CD4-positive, alpha-beta memory T cell (primary cell): Measurements from ENCODE around the gene RCOR1. TPM values are rescaled to one million over a fixed set of nuclear protein-coding genes. Genes with fewer than 3 reads are reported as not detected.

Source experiments
- CTCF ChIA-PET: fragments of 350-600 bp; sonication (Branson Sonifier 250); formaldehyde crosslinking; loops from one replicate; lab custom pipeline; 2021; ENCODE audit warnings: inconsistent platforms; ENCODE audit not compliant: partially characterized antibody; lab: Charles Lee
- POLR2A ChIA-PET: fragments of 350-600 bp; sonication (Branson Sonifier 250); formaldehyde crosslinking; loops from one replicate; lab custom pipeline; 2021; ENCODE audit not compliant: partially characterized antibody; lab: Charles Lee
- DNase-seq, 5 donors: peaks; one replicate each; pipeline versions ENCODE4 v3.0.0 to v3.0.0-alpha.2; 2020 to 2022; ENCODE audit warnings: mixed read lengths in 1 of 5
- H3K27ac ChIP-seq: one replicate; pipeline ENCODE4 v1.7.0; 2013; ENCODE audit warnings: low read depth, low read length
- H3K27me3 ChIP-seq: 2 replicates; pipeline ENCODE4 v1.7.0; 2013; ENCODE audit warnings: mild to moderate bottlenecking, low read length, moderate library complexity; ENCODE audit not compliant: insufficient read depth
- H3K36me3 ChIP-seq: 2 replicates; pipeline ENCODE4 v1.7.0; 2013; ENCODE audit warnings: mild to moderate bottlenecking, low read length, moderate library complexity; ENCODE audit not compliant: insufficient read depth
- H3K4me1 ChIP-seq: 2 replicates; pipeline ENCODE4 v1.7.0; 2013; ENCODE audit warnings: mild to moderate bottlenecking, low read length, moderate library complexity; ENCODE audit not compliant: insufficient read depth
- H3K4me3 ChIP-seq, 2 donors: one replicate each; pipeline ENCODE4 v1.7.0; 2013; ENCODE audit warnings: low read length in 2 of 2, mild to moderate bottlenecking in 1 of 2
- H3K9me3 ChIP-seq, 2 donors: one replicate each; pipeline ENCODE4 v1.7.0; 2013; ENCODE audit warnings: low read length in 2 of 2, control low read depth in 1 of 2; ENCODE audit not compliant: control insufficient read depth in 1 of 2
- H3K27ac Mint-ChIP-seq, 7 donors: one replicate each; pipeline ENCODE4 v1.8.0; 2020 to 2021; ENCODE audit warnings: mixed read lengths in 7 of 7, mild to moderate bottlenecking in 6 of 7, inconsistent platforms in 3 of 7, moderate library complexity in 3 of 7
- H3K27me3 Mint-ChIP-seq, 2 donors: one replicate each; pipeline ENCODE4 v1.8.0; 2020 to 2021; ENCODE audit warnings: mixed read lengths in 2 of 2
- H3K36me3 Mint-ChIP-seq, 2 donors: one replicate each; pipeline ENCODE4 v1.8.0; 2020 to 2021; ENCODE audit warnings: mixed read lengths in 2 of 2, inconsistent platforms in 1 of 2, mild to moderate bottlenecking in 1 of 2
- H3K4me1 Mint-ChIP-seq, 4 donors: one replicate each; pipeline ENCODE4 v1.8.0; 2020 to 2021; ENCODE audit warnings: mixed read lengths in 4 of 4, mild to moderate bottlenecking in 1 of 4
- H3K4me3 Mint-ChIP-seq, 8 donors: one replicate each; pipeline ENCODE4 v1.8.0; 2020 to 2021; ENCODE audit warnings: mixed read lengths in 8 of 8, mild to moderate bottlenecking in 7 of 8, moderate library complexity in 6 of 8, inconsistent platforms in 3 of 8
- H3K9me3 Mint-ChIP-seq, 8 donors: one replicate each; pipeline ENCODE4 v1.8.0; 2020 to 2021; ENCODE audit warnings: mixed read lengths in 8 of 8, mild to moderate bottlenecking in 5 of 8, inconsistent platforms in 3 of 8, moderate library complexity in 1 of 8
- intact Hi-C: fragments of 100-400 bp; cut with micrococcal nuclease; formaldehyde crosslinking; loops from one replicate; pipeline ENCODE4 v1.15.1; 2023
- polyA plus RNA-seq, 2 donors: library from polyadenylated mRNA; unstranded; fragments of 300-500 nt; fragmentation: Illumina TruSeq; gene quantifications; one replicate each; pipeline ENCODE4 v1.2.3, GENCODE V29; 2021
- total RNA-seq, 2 experiments: library from RNA; stranded (reverse); gene quantifications; one replicate each; pipeline ENCODE4 v1.2.3, GENCODE V29; 2021

The RCOR1 gene
- total and polyA plus RNA-seq, 4 experiments from 2014 or later, result 0.09 to 21.5 (median 10.2) TPM

DNA sequence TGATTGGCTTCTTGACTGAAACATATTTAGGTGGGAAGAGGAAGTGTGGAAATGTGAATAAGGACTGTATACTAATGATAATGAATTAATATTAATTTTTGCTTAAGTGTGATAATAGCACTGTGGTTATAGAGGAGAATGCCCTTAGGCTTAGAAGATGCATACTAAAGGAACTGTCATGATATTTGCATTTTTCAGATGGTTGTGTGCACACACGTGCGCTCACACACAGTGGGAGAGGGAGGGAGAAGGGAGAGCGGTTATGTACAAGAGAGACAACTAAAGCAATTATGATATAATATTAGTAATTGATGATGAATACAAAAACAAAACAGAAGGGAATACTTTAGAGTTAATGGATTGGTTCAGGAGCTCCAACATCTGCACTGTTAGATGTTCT is 54.2 kb downstream of the RCOR1 start:
- ChIA-PET POLR2A (interaction anchor here (0.9 kb wide), 1 partner anchor 8 kb away, joined by 3 read pairs; no protein-coding TSS in a partner anchor), CTCF (interaction anchor here (1.3 kb wide), 1 partner anchor 209 kb away, joined by 4 read pairs; no protein-coding TSS in a partner anchor)
- H3K4me1 ChIP-seq, result peaks cover 30% of the 10 kb centered on the region

DNA sequence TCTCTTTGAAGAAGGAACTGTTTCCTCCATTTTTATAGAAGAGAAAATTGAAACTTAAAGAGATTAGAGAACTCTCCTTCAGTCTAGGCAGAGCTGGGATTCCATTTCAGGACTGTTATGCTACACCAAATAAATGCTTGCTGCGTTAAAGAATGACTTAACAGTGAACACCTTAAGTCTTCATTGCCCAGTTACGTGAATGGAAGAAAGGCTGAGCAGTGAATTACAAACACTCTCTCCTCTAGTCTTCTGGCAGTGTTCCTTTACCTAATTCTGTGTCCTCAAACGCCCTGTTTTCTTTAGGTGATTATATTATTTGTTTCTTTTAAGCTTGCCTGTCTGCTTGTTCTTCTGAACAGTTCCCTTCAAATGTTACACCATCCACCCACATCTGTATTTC is 59.7 kb downstream of the RCOR1 start:
- ChIA-PET CTCF (interaction anchor here (1.2 kb wide), 1 partner anchor 42 kb away, joined by 4 read pairs; no protein-coding TSS in a partner anchor), POLR2A (no interaction called here)
- Mint-ChIP-seq H3K9me3 (peaks cover 0 to 6% (median 0%) of the 10 kb centered on the region in 8 donors), H3K27me3 (no peaks in the 10 kb centered on the region), H3K27ac (peak overlapping the region in 2 of 7 donors; percentile 20 to 22), H3K4me3 (no peak overlapping the region), H3K4me1 (peaks cover 18 to 37% (median 28%) of the 10 kb centered on the region in 4 donors), H3K36me3 (peaks cover 0 to 5% of the 10 kb centered on the region in 2 donors)
- H3K4me3 ChIP-seq, result no peak overlapping the region
- H3K27ac ChIP-seq, result no peak overlapping the region
- no peaks in the 10 kb centered on the region for H3K4me1 ChIP-seq
- intact Hi-C loops, result no loop called here
- H3K9me3 ChIP-seq, result no peaks in the 10 kb centered on the region
- no peaks in the 10 kb centered on the region for H3K27me3 ChIP-seq
- no peaks in the 10 kb centered on the region for H3K36me3 ChIP-seq
- DNase-seq, result no peak

More for the DNA sequence above, 54.2 kb downstream of the RCOR1 start:
- H3K9me3 ChIP-seq, result no peaks in the 10 kb centered on the region
- Mint-ChIP-seq H3K36me3 (no peaks in the 10 kb centered on the region), H3K27me3 (no peaks in the 10 kb centered on the region), H3K27ac (peak overlapping the region in 1 of 7 donors; percentile 8), H3K4me1 (peaks cover 40 to 70% (median 56%) of the 10 kb centered on the region in 4 donors), H3K9me3 (no peaks in the 10 kb centered on the region), H3K4me3 (no peak overlapping the region)
- no peak for DNase-seq
- no peaks in the 10 kb centered on the region for H3K27me3 ChIP-seq
- H3K27ac ChIP-seq, result no peak overlapping the region
- no peaks in the 10 kb centered on the region for H3K36me3 ChIP-seq
- intact Hi-C loops, result no loop called here
- H3K4me3 ChIP-seq, result no peak overlapping the region

- Mint-ChIP-seq H3K9me3 (peaks cover 0 to 6% (median 0%) of the 10 kb centered on the region in 8 donors), H3K27ac (no peak overlapping the region), H3K4me3 (no peak overlapping the region), H3K27me3 (no peaks in the 10 kb centered on the region), H3K4me1 (peaks cover 10 to 39% (median 26%) of the 10 kb centered on the region in 4 donors), H3K36me3 (peaks cover 0 to 5% of the 10 kb centered on the region in 2 donors)
- Histone ChIP-seq H3K4me3 (no peak overlapping the region), H3K4me1 (no peaks in the 10 kb centered on the region), H3K27me3 (no peaks in the 10 kb centered on the region), H3K9me3 (no peaks in the 10 kb centered on the region), H3K36me3 (no peaks in the 10 kb centered on the region), H3K27ac (no peak overlapping the region)
- intact Hi-C loops, result no loop called here
- ChIA-PET CTCF (interaction anchor here (0.7 to 2.8 kb wide), 2 partner anchors 31 to 40 kb away, joined by 3 to 11 read pairs; no protein-coding TSS in a partner anchor), POLR2A (interaction anchor here (0.6 to 1.3 kb wide), 2 partner anchors 8 to 287 kb away, joined by 3 read pairs; no protein-coding TSS in a partner anchor)
- DNase-seq, result no peak
These were observed 61.8 kb downstream of the RCOR1 start for GRCh38 chr14:102654298-102654697.

DNA sequence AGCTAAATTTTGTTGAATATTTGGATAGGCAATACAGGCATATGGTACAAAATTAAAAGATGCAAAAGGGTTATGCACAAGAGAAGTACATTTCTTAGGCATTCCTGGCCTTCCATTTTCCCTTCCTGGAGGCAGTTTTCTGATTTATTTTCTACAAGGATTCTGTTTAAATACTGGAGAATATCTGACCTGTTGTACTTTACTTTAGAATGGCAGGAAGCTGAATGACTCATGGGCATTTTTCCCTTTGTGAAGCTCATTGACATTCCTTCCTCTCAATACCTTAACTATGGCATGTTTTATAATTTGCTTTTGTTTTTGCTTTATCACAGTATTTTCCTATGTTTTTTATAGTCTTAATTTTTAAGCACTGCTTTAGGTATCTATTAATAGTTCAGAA is 62.7 kb downstream of the RCOR1 start:
- Mint-ChIP-seq H3K4me1 (peaks cover 13 to 41% (median 26%) of the 10 kb centered on the region in 4 donors), H3K4me3 (no peak overlapping the region), H3K9me3 (peaks cover 0 to 6% (median 0%) of the 10 kb centered on the region in 8 donors), H3K27ac (peak overlapping the region in 1 of 7 donors; percentile 23), H3K27me3 (no peaks in the 10 kb centered on the region), H3K36me3 (peaks cover 0 to 5% of the 10 kb centered on the region in 2 donors)
- Histone ChIP-seq H3K9me3 (no peaks in the 10 kb centered on the region), H3K4me3 (no peak overlapping the region), H3K36me3 (no peaks in the 10 kb centered on the region), H3K4me1 (no peaks in the 10 kb centered on the region), H3K27ac (no peak overlapping the region), H3K27me3 (no peaks in the 10 kb centered on the region)
- ChIA-PET CTCF (interaction anchor here (2.8 kb wide), 1 partner anchor 39 kb away, joined by 11 read pairs; no protein-coding TSS in a partner anchor), POLR2A (interaction anchor here (1.3 kb wide), 1 partner anchor 9 kb away, joined by 3 read pairs; no protein-coding TSS in a partner anchor)
- intact Hi-C loops, result no loop called here
- DNase-seq, result no peak

DNA sequence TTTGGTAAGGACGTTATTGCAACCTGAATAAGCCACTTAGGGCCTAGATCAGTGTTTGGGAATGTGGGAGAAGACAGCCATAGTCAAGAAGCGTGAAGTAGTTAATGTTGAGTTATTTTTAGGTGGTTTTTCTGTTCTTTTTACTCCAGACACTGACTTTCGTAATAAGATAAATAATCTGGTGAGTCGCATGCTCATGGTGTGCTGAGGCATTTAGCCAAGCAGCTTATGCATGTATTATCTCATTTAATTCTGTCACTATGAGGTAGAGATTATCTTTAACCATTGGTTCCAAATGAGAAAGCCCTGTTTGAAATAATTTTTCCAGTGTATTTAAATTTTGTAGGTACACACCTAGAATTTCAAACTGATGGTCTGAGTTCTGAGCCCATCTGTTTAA is 67.3 kb downstream of the RCOR1 start:
- Mint-ChIP-seq H3K4me1 (peaks cover 17 to 42% (median 30%) of the 10 kb centered on the region in 4 donors), H3K27ac (no peak overlapping the region), H3K36me3 (no peaks in the 10 kb centered on the region), H3K27me3 (no peaks in the 10 kb centered on the region), H3K4me3 (no peak overlapping the region), H3K9me3 (no peaks in the 10 kb centered on the region)
- Histone ChIP-seq H3K4me1 (no peaks in the 10 kb centered on the region), H3K9me3 (no peaks in the 10 kb centered on the region), H3K27me3 (no peaks in the 10 kb centered on the region), H3K4me3 (no peak overlapping the region), H3K36me3 (no peaks in the 10 kb centered on the region), H3K27ac (no peak overlapping the region)
- intact Hi-C loops, result no loop called here
- CTCF ChIA-PET, result interaction anchor here (5.1 kb wide), 1 partner anchor 35 kb away, joined by 15 read pairs; no protein-coding TSS in a partner anchor
- DNase-seq, result no peak
- POLR2A ChIA-PET, result no interaction called here

- Mint-ChIP-seq H3K27ac (peak overlapping the region in 1 of 7 donors; percentile 24), H3K4me1 (peaks cover 15 to 41% (median 28%) of the 10 kb centered on the region in 4 donors), H3K4me3 (no peak overlapping the region), H3K36me3 (no peaks in the 10 kb centered on the region), H3K27me3 (no peaks in the 10 kb centered on the region), H3K9me3 (no peaks in the 10 kb centered on the region)
- Histone ChIP-seq H3K36me3 (no peaks in the 10 kb centered on the region), H3K4me1 (no peaks in the 10 kb centered on the region), H3K27me3 (no peaks in the 10 kb centered on the region), H3K27ac (no peak overlapping the region), H3K9me3 (no peaks in the 10 kb centered on the region), H3K4me3 (no peak overlapping the region)
- POLR2A ChIA-PET, result no interaction called here
- DNase-seq, result peak in 1 of 5 donors; percentile 14
- CTCF ChIA-PET, result interaction anchor here (0.9 to 5.1 kb wide), 2 partner anchors 34 to 67 kb away, joined by 3 to 15 read pairs; no protein-coding TSS in a partner anchor
- intact Hi-C loops, result no loop called here
These were observed 69.2 kb downstream of the RCOR1 start for GRCh38 chr14:102661614-102662013.

DNA sequence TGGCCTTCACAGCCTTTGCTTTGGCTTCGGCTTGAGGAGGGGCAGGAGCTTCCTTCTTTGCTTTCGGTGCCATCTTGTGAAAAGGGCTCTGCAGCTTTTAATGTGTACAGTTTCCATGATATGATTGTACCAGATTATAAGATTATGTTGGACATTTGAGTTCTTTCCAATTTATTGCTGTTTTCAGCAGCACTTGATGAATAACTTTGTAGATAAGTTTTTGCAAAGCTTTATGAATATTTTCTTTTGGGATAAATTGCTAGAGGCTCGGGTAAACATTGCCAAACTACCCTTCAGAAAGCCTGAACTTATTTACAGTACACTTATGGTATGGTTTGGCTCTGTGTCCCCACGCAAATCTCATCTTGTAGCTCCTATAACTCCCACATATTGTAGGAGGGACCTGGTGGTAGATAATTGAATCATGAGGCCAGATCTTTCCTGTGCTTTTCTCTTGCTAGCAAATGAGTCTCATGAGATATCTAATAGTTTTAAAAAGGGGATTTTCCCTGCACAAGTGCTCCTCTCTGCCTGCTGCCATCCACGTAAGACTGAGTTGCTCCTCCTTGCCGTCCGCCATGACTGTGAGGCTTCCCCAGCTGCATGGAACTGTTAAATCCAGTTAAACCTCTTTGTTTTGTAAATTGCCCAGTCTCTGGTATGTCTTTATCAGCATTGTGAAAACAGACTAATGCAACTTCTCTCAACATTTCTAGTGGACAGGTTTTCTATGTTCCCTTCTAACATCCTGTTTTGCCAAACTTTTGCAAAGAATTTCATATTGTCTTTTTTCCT is 70.4 kb downstream of the RCOR1 start:
- H3K27me3 ChIP-seq, result no peaks in the 10 kb centered on the region
- H3K4me3 ChIP-seq, result no peak overlapping the region
- H3K4me1 ChIP-seq, result no peaks in the 10 kb centered on the region
- intact Hi-C loops, result no loop called here
- no peak overlapping the region for H3K27ac ChIP-seq
- H3K9me3 ChIP-seq, result no peaks in the 10 kb centered on the region
- Mint-ChIP-seq H3K9me3 (no peaks in the 10 kb centered on the region), H3K27me3 (no peaks in the 10 kb centered on the region), H3K4me3 (no peak overlapping the region), H3K36me3 (peaks cover 0 to 3% of the 10 kb centered on the region in 2 donors), H3K4me1 (peaks cover 21 to 45% (median 31%) of the 10 kb centered on the region in 4 donors), H3K27ac (peak overlapping the region in 2 of 7 donors; percentile 24 to 50)
- no peaks in the 10 kb centered on the region for H3K36me3 ChIP-seq
- POLR2A ChIA-PET, result no interaction called here
- DNase-seq, result no peak
- CTCF ChIA-PET, result interaction anchor here (0.6 to 5.1 kb wide), 3 partner anchors 32 to 76 kb away, joined by 3 to 15 read pairs (median 3); no protein-coding TSS in a partner anchor
